ENCODE measurements around the gene TMEM273. TPM values are rescaled to one million over a fixed set of nuclear protein-coding genes. Genes with fewer than 3 reads are reported as not detected.

The TMEM273 gene
- total RNA-seq, 1 experiment from 2014 or later, result 0.09 TPM

GRCh38 chr10:49151481-49151880 is 36.7 kb downstream of the TMEM273 start (continued):
- TF ChIP-seq NR3C1 (CRISPR knock-in tag; conservative IDR thresholded peaks at IDR 0.05; ENCODE audit: low read depth) (no peak), CTCF (IDR thresholded peaks at IDR 0.05) (no peak), ZNF416 (CRISPR knock-in tag; IDR thresholded peaks at IDR 0.05) (no peak), ZSCAN18 (CRISPR knock-in tag; IDR thresholded peaks at IDR 0.05) (no peak), TP53 (CRISPR knock-in tag; IDR thresholded peaks at IDR 0.05) (no peak), ESRRA (CRISPR knock-in tag; IDR thresholded peaks at IDR 0.05; ENCODE audit: borderline replicate concordance) (no peak), NR1H2 (CRISPR knock-in tag; IDR thresholded peaks at IDR 0.05) (no peak)

- ATAC-seq (no peak), DNase-seq (ENCODE audit: low spot score) (no peak)
- no peaks in the 10 kb centered on the region for H3K4me1 Mint-ChIP-seq
- H3K36me3 Mint-ChIP-seq, result peaks cover 8% of the 10 kb centered on the region
- ChIA-PET CTCF (no interaction called here), POLR2A (no interaction called here)
- TF ChIP-seq ZBTB43 (CRISPR knock-in tag; IDR thresholded peaks at IDR 0.05), result no peak
- no peak for TF ChIP-seq RORB (CRISPR knock-in tag; IDR thresholded peaks at IDR 0.05)
- TF ChIP-seq ZSCAN18 (CRISPR knock-in tag; IDR thresholded peaks at IDR 0.05), result no peak
- TF ChIP-seq NFE2L1 (CRISPR knock-in tag; IDR thresholded peaks at IDR 0.05), result no peak
- no peak for TF ChIP-seq AR (CRISPR knock-in tag; IDR thresholded peaks at IDR 0.05)
- no peak for TF ChIP-seq ZNF281 (CRISPR knock-in tag; IDR thresholded peaks at IDR 0.05)
- no peak for TF ChIP-seq ESRRA (CRISPR knock-in tag; IDR thresholded peaks at IDR 0.05; ENCODE audit: borderline replicate concordance)
- no peak for TF ChIP-seq MAX (CRISPR knock-in tag; IDR thresholded peaks at IDR 0.05)
- TF ChIP-seq EMX1 (CRISPR knock-in tag; IDR thresholded peaks at IDR 0.05), result no peak
- no peak for TF ChIP-seq FOXJ3 (CRISPR knock-in tag; IDR thresholded peaks at IDR 0.05; ENCODE audit: borderline replicate concordance)
- no peak for TF ChIP-seq IRF1 (CRISPR knock-in tag; IDR thresholded peaks at IDR 0.05)
- no peak for TF ChIP-seq CDX4 (CRISPR knock-in tag; IDR thresholded peaks at IDR 0.05; ENCODE audit: borderline replicate concordance)
- no peak for TF ChIP-seq FOXP1 (CRISPR knock-in tag; IDR thresholded peaks at IDR 0.05; ENCODE audit: borderline replicate concordance)
- no peak for TF ChIP-seq ATF1 (CRISPR knock-in tag; IDR thresholded peaks at IDR 0.05)
- no peak overlapping the region for H3K27ac Mint-ChIP-seq
- H3K4me3 Mint-ChIP-seq, result no peak overlapping the region
- H3K9me3 Mint-ChIP-seq, result peaks cover 20% of the 10 kb centered on the region
- no peaks in the 10 kb centered on the region for H3K27me3 Mint-ChIP-seq (ENCODE audit: low read depth)
Observed at GRCh38 chr10:49151025-49151445, 37.2 kb downstream of the TMEM273 start.
